Measurements from ENCODE around the gene P2RX4.
"Not testable (repeated sequence)": the region's sequence is repeated elsewhere in the genome, so short reads cannot be mapped to it uniquely, and the experiment has no call there.

The P2RX4 gene

DNA sequence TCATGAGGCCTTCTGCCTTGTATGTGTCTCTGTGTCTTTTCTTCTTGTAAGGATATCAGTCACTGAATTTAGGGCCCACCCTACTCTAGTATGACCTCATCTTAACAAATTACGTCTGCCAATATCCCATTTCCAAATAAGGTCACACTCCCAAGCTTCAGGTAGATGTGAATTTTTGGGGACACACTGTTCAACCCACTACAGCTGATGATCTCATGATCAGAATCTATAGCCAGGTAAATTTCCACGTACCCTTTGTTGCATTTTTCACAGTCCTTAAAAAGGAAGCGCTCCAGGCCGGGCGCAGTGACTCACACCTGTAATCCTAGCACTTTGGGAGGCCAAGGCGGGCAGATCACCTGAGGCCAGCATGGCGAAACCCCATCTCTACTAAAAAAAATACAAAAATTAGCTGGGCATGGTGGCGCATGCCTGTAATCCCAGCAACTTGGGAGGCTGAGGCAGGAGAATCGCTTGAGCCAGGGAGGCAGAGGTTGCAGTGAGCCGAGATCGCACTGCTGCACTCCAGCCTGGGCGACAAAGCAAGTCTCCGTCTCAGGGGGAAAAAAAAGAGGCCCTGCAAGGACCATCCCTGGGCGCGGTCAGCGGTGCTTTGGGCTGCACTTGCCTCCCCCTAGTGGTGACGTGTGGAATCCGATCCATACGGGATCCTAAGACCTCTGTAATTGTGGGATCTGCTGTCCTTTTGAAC lies 20.1 kb downstream of the P2RX4 start:
- not testable (repeated sequence) for H3K4me3 ChIP-seq (ENCODE audit: low read depth in 1 of 5, low read length in 5 of 5); H3K9ac ChIP-seq (ENCODE audit: low read length in 5 of 5); H3K4me1 ChIP-seq (ENCODE audit: control insufficient read depth in 5 of 5, insufficient read depth in 5 of 5, low read length in 5 of 5); H3K27ac ChIP-seq (ENCODE audit: low read depth, low read length); H3K27me3 ChIP-seq (ENCODE audit: control insufficient read depth in 5 of 5, insufficient read depth in 4 of 5, low read length in 5 of 5); H3K9me3 ChIP-seq (ENCODE audit: control insufficient read depth in 5 of 5, low read length in 5 of 5)
- peaks cover 0 to 56% (median 18%) of the 10 kb centered on the region in 5 donors for H3K36me3 ChIP-seq (ENCODE audit: control insufficient read depth in 5 of 5, insufficient read depth in 5 of 5, low read length in 5 of 5)

DNA sequence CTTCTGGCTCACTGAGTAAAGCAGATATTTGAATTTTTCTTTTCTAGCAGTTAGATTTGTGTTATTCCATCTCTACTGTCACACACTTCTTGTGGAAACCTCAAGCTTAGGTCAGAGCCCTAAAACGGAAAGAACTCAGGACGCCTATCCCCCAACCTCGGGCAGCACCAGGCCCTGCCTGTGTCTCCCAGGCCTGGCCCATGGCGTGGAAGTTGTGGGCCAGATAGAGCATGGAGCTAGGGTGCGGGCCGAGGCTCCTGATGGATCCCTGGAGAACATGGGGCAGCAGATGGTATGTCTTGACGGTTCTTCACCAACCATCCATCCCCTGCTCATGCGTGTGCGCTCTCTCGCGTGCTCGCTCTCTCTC lies 20.6 kb downstream of the P2RX4 start:
- no peak overlapping the region for H3K4me3 ChIP-seq (ENCODE audit: low read depth in 1 of 5, low read length in 5 of 5)
- no peaks in the 10 kb centered on the region for H3K27me3 ChIP-seq (ENCODE audit: control insufficient read depth in 5 of 5, insufficient read depth in 4 of 5, low read length in 5 of 5)
- no peak overlapping the region for H3K9ac ChIP-seq (ENCODE audit: low read length in 5 of 5)
- H3K4me1 ChIP-seq (ENCODE audit: control insufficient read depth in 5 of 5, insufficient read depth in 5 of 5, low read length in 5 of 5), result peaks cover 0 to 6% (median 2%) of the 10 kb centered on the region in 5 donors
- no peaks in the 10 kb centered on the region for H3K9me3 ChIP-seq (ENCODE audit: control insufficient read depth in 5 of 5, low read length in 5 of 5)
- no peak overlapping the region for H3K27ac ChIP-seq (ENCODE audit: low read depth, low read length)
- peaks cover 0 to 57% (median 19%) of the 10 kb centered on the region in 5 donors for H3K36me3 ChIP-seq (ENCODE audit: control insufficient read depth in 5 of 5, insufficient read depth in 5 of 5, low read length in 5 of 5)

DNA sequence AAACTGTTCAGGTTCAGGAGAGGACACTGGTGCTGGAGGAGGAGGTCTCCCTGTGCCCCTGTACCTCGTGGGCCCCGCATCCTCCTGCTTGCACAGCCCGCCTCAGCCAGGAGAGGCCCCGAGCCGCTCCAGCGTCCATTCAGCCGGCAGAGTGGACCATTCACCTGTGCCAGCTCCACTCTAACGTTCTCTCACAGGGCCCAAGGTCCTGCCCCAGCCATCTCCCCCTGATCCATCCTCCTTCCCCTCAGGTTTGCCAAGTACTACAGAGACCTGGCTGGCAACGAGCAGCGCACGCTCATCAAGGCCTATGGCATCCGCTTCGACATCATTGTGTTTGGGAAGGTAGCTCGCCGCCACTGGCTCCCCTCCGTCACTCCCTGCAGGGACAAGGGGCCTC lies 22.2 kb downstream of the P2RX4 start:
- H3K27me3 ChIP-seq (ENCODE audit: control insufficient read depth in 5 of 5, insufficient read depth in 4 of 5, low read length in 5 of 5), result no peaks in the 10 kb centered on the region
- H3K9ac ChIP-seq (ENCODE audit: low read length in 5 of 5), result no peak overlapping the region
- peaks cover 0 to 6% (median 2%) of the 10 kb centered on the region in 5 donors for H3K4me1 ChIP-seq (ENCODE audit: control insufficient read depth in 5 of 5, insufficient read depth in 5 of 5, low read length in 5 of 5)
- H3K36me3 ChIP-seq (ENCODE audit: control insufficient read depth in 5 of 5, insufficient read depth in 5 of 5, low read length in 5 of 5), result peaks cover 0 to 64% (median 31%) of the 10 kb centered on the region in 5 donors
- H3K27ac ChIP-seq (ENCODE audit: low read depth, low read length), result no peak overlapping the region
- no peaks in the 10 kb centered on the region for H3K9me3 ChIP-seq (ENCODE audit: control insufficient read depth in 5 of 5, low read length in 5 of 5)
- H3K4me3 ChIP-seq (ENCODE audit: low read depth in 1 of 5, low read length in 5 of 5), result no peak overlapping the region

DNA sequence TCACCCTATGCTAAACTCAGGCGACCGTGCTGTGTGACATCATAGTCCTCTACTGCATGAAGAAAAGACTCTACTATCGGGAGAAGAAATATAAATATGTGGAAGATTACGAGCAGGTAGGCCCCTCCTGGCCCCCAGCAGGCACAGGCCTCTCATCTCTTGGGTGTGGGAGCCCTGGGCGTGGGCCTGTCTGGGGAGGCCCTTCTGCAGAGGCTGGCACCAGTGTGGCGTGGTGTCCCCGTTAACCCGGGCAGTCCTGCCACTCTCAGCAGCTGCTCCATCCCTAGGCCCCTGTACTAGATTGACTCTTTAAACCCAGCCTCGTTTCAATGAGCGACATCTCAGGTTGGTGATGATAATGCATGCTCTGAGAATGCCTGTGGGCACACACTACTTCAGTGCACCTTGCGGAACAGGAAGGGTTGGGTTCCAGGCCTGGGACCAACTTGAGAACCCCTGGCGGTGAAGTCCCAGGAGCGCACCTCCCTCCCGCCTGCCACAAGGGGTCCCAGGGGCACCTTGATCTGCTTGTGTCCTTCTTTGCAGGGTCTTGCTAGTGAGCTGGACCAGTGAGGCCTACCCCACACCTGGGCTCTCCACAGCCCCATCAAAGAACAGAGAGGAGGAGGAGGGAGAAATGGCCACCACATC lies 23.2 kb downstream of the P2RX4 start:
- Histone ChIP-seq H3K27ac (ENCODE audit: low read depth, low read length) (no peak overlapping the region), H3K36me3 (ENCODE audit: control insufficient read depth in 5 of 5, insufficient read depth in 5 of 5, low read length in 5 of 5) (peaks cover 0 to 69% (median 41%) of the 10 kb centered on the region in 5 donors), H3K9ac (ENCODE audit: low read length in 5 of 5) (no peak overlapping the region), H3K4me1 (ENCODE audit: control insufficient read depth in 5 of 5, insufficient read depth in 5 of 5, low read length in 5 of 5) (peaks cover 0 to 8% (median 2%) of the 10 kb centered on the region in 5 donors), H3K9me3 (ENCODE audit: control insufficient read depth in 5 of 5, low read length in 5 of 5) (no peaks in the 10 kb centered on the region), H3K27me3 (ENCODE audit: control insufficient read depth in 5 of 5, insufficient read depth in 4 of 5, low read length in 5 of 5) (no peaks in the 10 kb centered on the region), H3K4me3 (ENCODE audit: low read depth in 1 of 5, low read length in 5 of 5) (no peak overlapping the region)

DNA sequence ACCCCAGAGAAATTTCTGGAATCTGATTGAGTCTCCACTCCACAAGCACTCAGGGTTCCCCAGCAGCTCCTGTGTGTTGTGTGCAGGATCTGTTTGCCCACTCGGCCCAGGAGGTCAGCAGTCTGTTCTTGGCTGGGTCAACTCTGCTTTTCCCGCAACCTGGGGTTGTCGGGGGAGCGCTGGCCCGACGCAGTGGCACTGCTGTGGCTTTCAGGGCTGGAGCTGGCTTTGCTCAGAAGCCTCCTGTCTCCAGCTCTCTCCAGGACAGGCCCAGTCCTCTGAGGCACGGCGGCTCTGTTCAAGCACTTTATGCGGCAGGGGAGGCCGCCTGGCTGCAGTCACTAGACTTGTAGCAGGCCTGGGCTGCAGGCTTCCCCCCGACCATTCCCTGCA lies 23.7 kb downstream of the P2RX4 start:
- Histone ChIP-seq H3K36me3 (ENCODE audit: control insufficient read depth in 5 of 5, insufficient read depth in 5 of 5, low read length in 5 of 5) (peaks cover 0 to 69% (median 42%) of the 10 kb centered on the region in 5 donors), H3K9ac (ENCODE audit: low read length in 5 of 5) (no peak overlapping the region), H3K27ac (ENCODE audit: low read depth, low read length) (no peak overlapping the region), H3K27me3 (ENCODE audit: control insufficient read depth in 5 of 5, insufficient read depth in 4 of 5, low read length in 5 of 5) (no peaks in the 10 kb centered on the region), H3K9me3 (ENCODE audit: control insufficient read depth in 5 of 5, low read length in 5 of 5) (no peaks in the 10 kb centered on the region), H3K4me3 (ENCODE audit: low read depth in 1 of 5, low read length in 5 of 5) (no peak overlapping the region), H3K4me1 (ENCODE audit: control insufficient read depth in 5 of 5, insufficient read depth in 5 of 5, low read length in 5 of 5) (peaks cover 0 to 10% (median 2%) of the 10 kb centered on the region in 5 donors)

DNA sequence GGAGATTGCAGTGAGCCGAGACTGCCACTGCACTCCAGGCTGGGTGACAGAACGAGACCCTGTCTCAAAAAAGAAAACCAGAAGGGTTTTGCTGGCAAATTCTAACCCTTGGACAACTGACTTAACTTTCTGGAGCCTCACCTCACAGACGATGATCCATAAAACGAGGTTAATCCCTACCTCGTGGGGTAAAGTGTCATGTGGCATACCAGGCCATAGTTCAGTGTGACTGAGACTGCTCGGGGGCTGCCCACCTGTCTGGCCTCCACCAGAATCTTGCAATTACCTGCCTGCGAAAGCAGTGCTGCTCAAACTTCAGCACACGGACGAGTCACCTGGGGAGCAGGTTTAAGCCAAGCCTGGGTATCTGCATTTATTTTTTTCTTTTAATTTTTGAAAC lies 26.8 kb downstream of the P2RX4 start:
- Histone ChIP-seq H3K4me1 (ENCODE audit: control insufficient read depth in 5 of 5, insufficient read depth in 5 of 5, low read length in 5 of 5) (peaks cover 0 to 29% (median 21%) of the 10 kb centered on the region in 5 donors), H3K9me3 (ENCODE audit: control insufficient read depth in 5 of 5, low read length in 5 of 5) (no peaks in the 10 kb centered on the region), H3K4me3 (ENCODE audit: low read depth in 1 of 5, low read length in 5 of 5) (no peak overlapping the region), H3K27ac (ENCODE audit: low read depth, low read length) (no peak overlapping the region), H3K27me3 (ENCODE audit: control insufficient read depth in 5 of 5, insufficient read depth in 4 of 5, low read length in 5 of 5) (no peaks in the 10 kb centered on the region), H3K9ac (ENCODE audit: low read length in 5 of 5) (no peak overlapping the region), H3K36me3 (ENCODE audit: control insufficient read depth in 5 of 5, insufficient read depth in 5 of 5, low read length in 5 of 5) (peaks cover 0 to 76% (median 43%) of the 10 kb centered on the region in 5 donors)

DNA sequence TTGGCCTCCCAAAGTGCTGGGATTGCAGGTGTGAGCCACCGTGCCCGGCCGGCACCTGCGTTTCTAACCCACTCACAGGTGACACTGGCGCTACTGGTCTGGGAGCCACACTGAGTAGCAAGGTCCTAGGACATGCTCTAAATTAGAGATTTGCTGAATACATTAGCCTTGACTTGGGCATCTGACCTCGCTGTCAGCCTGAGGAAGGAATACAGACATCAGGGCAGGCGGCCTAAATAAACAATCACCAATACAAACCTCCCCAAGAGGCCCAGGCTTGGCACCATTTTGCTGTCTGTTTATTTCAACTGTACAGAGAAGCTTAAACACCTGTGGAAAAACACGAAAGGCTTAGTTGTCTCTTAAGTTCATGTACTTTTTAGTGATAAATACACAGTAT lies 27.5 kb downstream of the P2RX4 start:
- peaks cover 0 to 73% (median 43%) of the 10 kb centered on the region in 5 donors for H3K36me3 ChIP-seq (ENCODE audit: control insufficient read depth in 5 of 5, insufficient read depth in 5 of 5, low read length in 5 of 5)
- peaks cover 0 to 29% (median 21%) of the 10 kb centered on the region in 5 donors for H3K4me1 ChIP-seq (ENCODE audit: control insufficient read depth in 5 of 5, insufficient read depth in 5 of 5, low read length in 5 of 5)
- no peaks in the 10 kb centered on the region for H3K9me3 ChIP-seq (ENCODE audit: control insufficient read depth in 5 of 5, low read length in 5 of 5)
- H3K4me3 ChIP-seq (ENCODE audit: low read depth in 1 of 5, low read length in 5 of 5), result no peak overlapping the region
- no peak overlapping the region for H3K9ac ChIP-seq (ENCODE audit: low read length in 5 of 5)
- no peak overlapping the region for H3K27ac ChIP-seq (ENCODE audit: low read depth, low read length)
- H3K27me3 ChIP-seq (ENCODE audit: control insufficient read depth in 5 of 5, insufficient read depth in 4 of 5, low read length in 5 of 5), result no peaks in the 10 kb centered on the region

DNA sequence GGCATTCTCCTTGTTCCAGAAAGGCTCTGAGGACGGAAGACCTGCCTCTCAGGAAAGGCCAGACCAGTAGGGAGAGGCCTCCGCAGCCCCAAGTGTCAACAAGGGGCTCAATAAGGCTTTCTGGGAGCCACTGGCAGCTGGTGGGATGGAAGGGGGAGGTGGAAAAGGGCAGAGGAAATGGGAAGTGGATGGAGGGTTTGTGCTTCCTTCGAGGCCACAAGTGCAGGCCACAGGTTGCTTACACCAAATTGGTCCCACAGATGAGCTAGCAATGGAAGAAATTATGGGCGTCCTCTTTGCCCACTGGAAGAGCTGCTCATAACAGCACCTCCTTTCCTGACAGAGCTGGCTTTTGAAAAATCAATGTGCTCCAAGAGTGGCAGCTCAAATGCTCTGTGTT lies 28.2 kb downstream of the P2RX4 start:
- H3K27ac ChIP-seq (ENCODE audit: low read depth, low read length), result no peak overlapping the region

DNA sequence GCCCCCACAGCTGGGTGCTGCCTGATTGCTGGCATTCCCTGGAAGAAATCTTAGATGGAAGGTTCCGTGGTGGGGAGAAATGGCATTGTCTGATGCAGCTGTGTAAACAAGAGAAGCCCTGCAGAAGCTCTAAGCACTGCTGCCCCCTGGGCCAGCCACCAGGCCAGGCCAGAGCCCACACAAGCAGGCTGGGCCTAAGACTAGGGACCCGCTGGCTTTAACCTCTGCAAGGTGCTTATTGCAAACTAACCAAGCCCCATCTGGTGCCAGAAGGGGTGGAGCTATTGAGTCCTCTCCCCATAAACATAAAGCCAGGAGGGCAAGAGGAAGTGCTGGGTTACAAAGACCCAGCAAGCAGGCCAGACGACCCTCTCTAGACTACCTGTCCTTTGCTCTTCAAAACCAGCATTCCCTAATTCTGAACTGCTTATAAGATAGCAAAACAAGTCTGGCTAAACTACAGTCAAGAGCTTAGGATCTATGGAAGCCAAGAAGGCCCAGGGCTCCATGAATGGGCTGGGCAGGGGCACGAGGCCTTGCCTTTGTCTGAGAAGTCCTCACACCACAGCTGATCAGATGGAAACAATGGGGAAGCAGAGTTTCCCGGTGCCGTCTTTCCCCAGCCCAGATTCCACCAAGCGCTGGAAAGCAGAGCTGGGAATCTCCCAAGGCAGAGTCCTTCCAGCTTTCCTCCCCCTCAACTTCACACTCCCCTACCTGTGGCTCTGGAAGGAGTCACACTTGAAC lies 28.8 kb downstream of the P2RX4 start:
- H3K9ac ChIP-seq (ENCODE audit: low read length in 5 of 5), result no peak overlapping the region
- H3K4me1 ChIP-seq (ENCODE audit: control insufficient read depth in 5 of 5, insufficient read depth in 5 of 5, low read length in 5 of 5), result peaks cover 0 to 29% (median 21%) of the 10 kb centered on the region in 5 donors
- no peak overlapping the region for H3K4me3 ChIP-seq (ENCODE audit: low read depth in 1 of 5, low read length in 5 of 5)
- H3K27ac ChIP-seq (ENCODE audit: low read depth, low read length), result no peak overlapping the region
- no peaks in the 10 kb centered on the region for H3K27me3 ChIP-seq (ENCODE audit: control insufficient read depth in 5 of 5, insufficient read depth in 4 of 5, low read length in 5 of 5)
- no peaks in the 10 kb centered on the region for H3K9me3 ChIP-seq (ENCODE audit: control insufficient read depth in 5 of 5, low read length in 5 of 5)
- H3K36me3 ChIP-seq (ENCODE audit: control insufficient read depth in 5 of 5, insufficient read depth in 5 of 5, low read length in 5 of 5), result peaks cover 3 to 68% (median 40%) of the 10 kb centered on the region in 5 donors

More for the DNA sequence above, 28.2 kb downstream of the P2RX4 start:
- Histone ChIP-seq H3K4me3 (ENCODE audit: low read depth in 1 of 5, low read length in 5 of 5) (no peak overlapping the region), H3K9ac (ENCODE audit: low read length in 5 of 5) (no peak overlapping the region), H3K36me3 (ENCODE audit: control insufficient read depth in 5 of 5, insufficient read depth in 5 of 5, low read length in 5 of 5) (peaks cover 0 to 68% (median 40%) of the 10 kb centered on the region in 5 donors), H3K4me1 (ENCODE audit: control insufficient read depth in 5 of 5, insufficient read depth in 5 of 5, low read length in 5 of 5) (peaks cover 0 to 29% (median 21%) of the 10 kb centered on the region in 5 donors), H3K9me3 (ENCODE audit: control insufficient read depth in 5 of 5, low read length in 5 of 5) (no peaks in the 10 kb centered on the region), H3K27me3 (ENCODE audit: control insufficient read depth in 5 of 5, insufficient read depth in 4 of 5, low read length in 5 of 5) (no peaks in the 10 kb centered on the region)

Data from subcutaneous abdominal adipose tissue (tissue), 5 donors.